Measurements from ENCODE around the gene FERMT2.
A peak's percentile ranks its signal among the peaks of the same experiment; 100 is the strongest.

Gene FERMT2, protein sequence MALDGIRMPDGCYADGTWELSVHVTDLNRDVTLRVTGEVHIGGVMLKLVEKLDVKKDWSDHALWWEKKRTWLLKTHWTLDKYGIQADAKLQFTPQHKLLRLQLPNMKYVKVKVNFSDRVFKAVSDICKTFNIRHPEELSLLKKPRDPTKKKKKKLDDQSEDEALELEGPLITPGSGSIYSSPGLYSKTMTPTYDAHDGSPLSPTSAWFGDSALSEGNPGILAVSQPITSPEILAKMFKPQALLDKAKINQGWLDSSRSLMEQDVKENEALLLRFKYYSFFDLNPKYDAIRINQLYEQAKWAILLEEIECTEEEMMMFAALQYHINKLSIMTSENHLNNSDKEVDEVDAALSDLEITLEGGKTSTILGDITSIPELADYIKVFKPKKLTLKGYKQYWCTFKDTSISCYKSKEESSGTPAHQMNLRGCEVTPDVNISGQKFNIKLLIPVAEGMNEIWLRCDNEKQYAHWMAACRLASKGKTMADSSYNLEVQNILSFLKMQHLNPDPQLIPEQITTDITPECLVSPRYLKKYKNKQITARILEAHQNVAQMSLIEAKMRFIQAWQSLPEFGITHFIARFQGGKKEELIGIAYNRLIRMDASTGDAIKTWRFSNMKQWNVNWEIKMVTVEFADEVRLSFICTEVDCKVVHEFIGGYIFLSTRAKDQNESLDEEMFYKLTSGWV

GRCh38 chr14:52950898-52951680 is at the start of gene FERMT2:
Gene FERMT2, minus strand, starts transcription at chr14:52951050. Its CDS starts 482 bp downstream, at chr14:52950568.
- peak; percentile 80 for DNase-seq (ENCODE audit: low read depth)

DNA sequence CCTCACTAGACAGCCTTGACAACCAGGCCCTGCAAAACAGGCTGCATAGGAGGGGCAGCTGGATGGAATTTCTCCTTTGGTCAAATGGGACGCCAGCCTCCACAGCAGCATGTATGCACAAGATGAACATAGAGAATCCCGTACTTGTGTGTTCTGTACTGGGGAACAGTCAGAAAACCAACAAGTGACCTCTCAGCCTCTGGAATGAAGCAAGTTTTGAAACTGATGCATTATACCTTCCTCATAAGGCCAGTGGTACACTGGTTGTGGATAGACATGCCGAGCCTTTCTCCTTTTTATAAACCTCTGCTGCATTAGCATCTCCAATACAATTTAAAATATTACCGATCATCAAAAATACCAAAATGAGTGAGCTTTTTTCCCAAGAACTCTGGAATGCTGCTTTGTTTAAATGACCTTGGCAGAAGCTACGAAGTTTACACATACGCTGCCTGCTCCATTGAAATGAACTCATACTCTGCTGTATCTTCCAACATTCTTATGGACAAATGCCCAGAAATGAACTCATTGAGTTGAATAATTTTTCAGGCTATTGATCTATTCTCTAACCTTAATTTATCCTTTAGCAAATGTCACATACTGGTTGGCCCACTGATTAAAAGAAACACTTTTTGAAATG is 47.6 kb upstream of the FERMT2 start:
- DNase-seq (ENCODE audit: low read depth) = peak; percentile 80

- DNase-seq (ENCODE audit: low read depth) = no peak
Observed at GRCh38 chr14:52996493-52996892, 45.6 kb upstream of the FERMT2 start.

- DNase-seq (ENCODE audit: low read depth) = no peak
Observed at GRCh38 chr14:52995998-52996397, 45.1 kb upstream of the FERMT2 start.

DNA sequence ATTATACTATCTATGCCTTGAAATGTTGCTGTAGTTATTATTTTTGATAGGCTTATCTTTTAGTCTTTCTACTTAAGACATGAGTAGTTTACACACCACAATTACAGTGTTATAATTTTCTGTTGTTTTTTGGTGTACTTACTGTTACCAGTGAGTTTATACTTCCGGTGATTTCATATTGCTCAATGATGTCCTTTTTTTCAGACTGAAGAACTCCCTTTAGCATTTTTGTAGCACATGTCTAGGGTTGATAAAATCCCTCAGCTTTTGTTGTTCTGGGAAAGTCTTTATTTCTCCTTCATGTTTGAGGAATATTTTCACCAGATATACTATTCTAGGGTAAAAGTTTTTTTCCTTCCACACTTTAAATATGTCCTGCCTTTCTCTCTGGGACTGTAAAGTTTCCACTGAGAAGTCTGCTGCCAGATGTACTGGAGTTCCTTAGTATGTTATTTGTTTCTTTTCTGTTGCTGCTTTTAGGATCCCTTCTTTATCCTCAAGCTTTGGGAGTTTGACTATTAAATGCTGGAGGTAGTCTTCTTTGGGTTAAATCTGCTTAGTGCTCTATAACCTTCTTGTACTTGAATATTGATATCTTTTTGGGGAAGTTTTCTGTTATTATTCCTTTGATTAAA is 41.5 kb upstream of the FERMT2 start:
- peak; percentile 64 for DNase-seq (ENCODE audit: low read depth)

DNA sequence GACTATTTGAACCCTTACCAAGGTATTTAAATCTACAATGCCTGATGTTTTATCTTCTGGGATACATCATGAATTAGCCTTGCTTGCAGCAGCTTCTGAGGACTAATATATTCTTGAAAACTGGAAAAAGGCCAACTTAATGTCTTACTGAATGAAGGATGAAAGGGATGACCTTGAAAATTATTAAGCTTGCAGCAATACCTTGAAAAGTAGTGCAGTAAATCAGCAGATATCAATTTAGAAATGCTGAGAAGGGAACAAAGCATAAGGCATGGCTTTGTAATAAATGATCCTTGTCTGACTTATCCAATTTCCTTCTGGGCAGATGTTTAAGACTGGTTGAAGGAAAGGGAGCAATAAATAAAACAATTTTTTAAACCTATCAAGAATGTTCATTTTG is 37.3 kb upstream of the FERMT2 start:
- peak; percentile 54 for DNase-seq (ENCODE audit: low read depth)

- no peak for DNase-seq (ENCODE audit: low read depth)
Observed at GRCh38 chr14:52987514-52987913, 36.7 kb upstream of the FERMT2 start.

DNA sequence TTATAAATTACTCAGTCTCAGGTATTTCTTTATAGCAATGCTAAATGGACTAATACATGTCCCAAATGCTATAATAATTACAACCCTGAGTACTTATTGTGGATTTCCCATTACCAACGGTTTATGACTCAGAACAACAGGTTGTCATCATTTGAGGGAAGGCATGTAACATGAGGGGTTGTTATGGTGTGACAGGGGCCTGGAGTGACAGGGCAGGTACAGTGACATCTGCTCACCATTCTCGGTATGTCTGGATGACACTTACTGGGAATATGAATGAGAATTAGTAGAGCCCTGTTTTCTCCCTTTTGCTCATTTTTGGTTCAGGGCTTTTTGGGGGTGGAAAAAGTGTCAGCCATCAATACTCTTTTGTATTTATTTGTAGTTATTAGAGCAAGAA is 36.2 kb upstream of the FERMT2 start:
- no peak for DNase-seq (ENCODE audit: low read depth)

- peak; percentile 26 for DNase-seq (ENCODE audit: low read depth)
Observed at GRCh38 chr14:52977798-52978197, 26.9 kb upstream of the FERMT2 start.

DNA sequence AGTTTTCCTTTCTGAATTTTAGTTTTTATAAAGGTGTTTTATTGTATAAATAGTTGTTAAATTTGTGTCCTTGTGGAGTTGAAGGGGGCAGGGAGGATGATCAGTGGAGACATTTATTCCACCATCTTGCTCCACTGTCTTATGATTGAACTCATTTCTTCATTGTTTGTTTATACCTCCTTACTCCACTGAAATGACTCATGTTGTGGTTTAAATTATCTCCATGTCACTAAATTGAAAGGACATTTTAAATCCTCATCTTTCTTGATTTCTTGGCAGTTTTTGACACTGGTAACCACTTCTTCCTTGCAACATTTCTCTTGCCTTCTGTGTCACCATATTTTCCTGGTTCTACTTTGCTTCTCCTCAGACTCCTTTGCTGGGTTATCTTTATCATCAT is 23.6 kb upstream of the FERMT2 start:
- peak; percentile 52 for DNase-seq (ENCODE audit: low read depth)

DNA sequence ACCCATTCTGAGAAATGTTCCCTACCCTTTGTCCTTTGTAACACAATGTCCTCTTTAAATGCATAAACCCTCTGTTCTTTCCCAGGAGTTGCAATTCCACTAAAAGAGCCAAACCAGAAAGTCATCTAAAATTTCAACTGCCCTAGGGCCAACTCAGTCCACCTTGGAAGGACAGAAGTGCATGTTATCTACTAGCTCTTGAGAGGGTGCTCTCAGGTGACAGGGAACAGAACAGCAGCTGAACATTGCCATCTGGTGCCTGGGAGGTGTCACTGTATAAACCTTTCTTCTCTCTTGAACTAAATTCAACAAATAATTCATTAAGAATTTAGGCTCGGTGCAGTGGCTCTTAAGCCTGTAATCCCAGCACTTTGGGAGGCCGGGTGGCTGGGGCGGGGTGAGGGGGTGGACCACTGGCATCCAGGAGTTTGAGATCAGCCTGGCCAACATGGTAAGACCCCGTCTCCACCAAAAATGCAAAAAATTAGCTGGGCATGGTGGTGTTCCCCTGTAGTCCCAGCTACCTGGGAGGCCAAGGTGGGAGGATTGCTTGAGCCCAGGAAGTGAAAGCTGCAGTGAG is 10.3 kb upstream of the FERMT2 start:
- peak; percentile 70 for DNase-seq (ENCODE audit: low read depth)

- DNase-seq (ENCODE audit: low read depth) = no peak
Observed at GRCh38 chr14:52960627-52961026, 9.8 kb upstream of the FERMT2 start.

GRCh38 chr14:52954346-52955214 is 3.7 kb upstream of the FERMT2 start:
- peak; percentile 82 for DNase-seq (ENCODE audit: low read depth)

GRCh38 chr14:52951681-52952554 is 1.1 kb upstream of the FERMT2 start:
- peak; percentile 87 for DNase-seq (ENCODE audit: low read depth)

GRCh38 chr14:52950410-52950897 is 396 bp downstream of the FERMT2 start:
- DNase-seq (ENCODE audit: low read depth) = no peak

DNA sequence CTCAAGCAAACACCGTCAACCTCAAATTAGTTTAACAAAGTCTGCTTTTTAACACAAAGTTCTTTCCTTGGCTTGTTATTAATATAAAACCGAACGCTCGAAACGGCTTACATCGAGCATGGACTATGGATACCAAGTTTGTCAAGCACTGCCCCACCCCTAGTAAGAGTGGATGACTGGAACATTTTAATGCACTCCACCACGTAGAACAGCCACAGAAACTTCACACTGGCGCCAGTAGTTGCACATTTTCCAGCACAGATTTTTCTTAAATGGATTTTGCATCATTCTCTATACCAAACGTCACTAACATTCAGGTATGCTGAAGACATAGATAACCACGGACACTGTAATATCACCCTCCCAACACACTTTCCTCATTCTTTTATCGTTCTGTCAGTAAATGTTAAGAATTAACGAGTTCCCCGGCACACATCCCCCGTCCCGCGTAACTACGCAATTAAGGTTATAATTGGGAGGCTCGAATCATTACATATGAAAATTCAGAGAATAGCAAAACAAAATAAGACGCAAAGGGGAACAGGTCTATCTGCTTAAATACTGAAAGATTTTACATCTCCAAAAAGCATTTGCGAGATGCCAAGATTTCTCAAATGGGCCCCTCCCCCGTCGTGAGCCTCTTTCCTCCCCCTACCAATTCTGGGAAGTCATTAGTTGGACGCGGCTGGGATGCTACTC is 990 bp downstream of the FERMT2 start:
- DNase-seq (ENCODE audit: low read depth) = peak; percentile 52

DNA sequence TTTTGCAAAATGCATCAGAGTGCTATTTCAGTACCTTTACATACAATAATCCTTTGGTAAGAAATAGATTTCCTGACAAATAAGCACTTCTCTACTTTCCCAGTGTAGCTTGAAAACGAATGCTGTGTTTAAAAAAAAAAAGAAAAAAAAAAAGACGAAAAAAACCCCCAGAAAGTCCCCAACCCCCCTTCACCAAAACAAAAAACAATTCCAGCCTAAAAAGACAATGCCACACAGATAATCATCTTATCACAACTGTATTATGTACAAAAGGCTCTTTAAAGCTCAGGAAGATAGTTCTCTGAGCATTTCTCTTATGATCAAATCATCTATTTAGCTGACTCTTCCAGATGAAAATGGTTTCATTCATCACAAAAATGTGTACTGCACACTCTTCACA is 1.6 kb downstream of the FERMT2 start:
- DNase-seq (ENCODE audit: low read depth) = no peak

GRCh38 chr14:52948836-52949235 is 2.0 kb downstream of the FERMT2 start:
- no peak for DNase-seq (ENCODE audit: low read depth)
